K562 (cell line): ENCODE data around the gene NUP160.

ENCODE experiments used
- ATF3 ChIP-seq, 2 experiments: fragments of 450-650 bp in 1 of 2; sonication (generic) in 1 of 2; formaldehyde crosslinking in 1 of 2; IDR thresholded peaks in 1 of 2; conservative IDR thresholded peaks in 1 of 2; 2 replicates each; pipeline versions ENCODE4 v1.6.1 to v1.8.1; 2016 to 2023; ENCODE audit warnings: mild to moderate bottlenecking in 2 of 2, moderate library complexity in 2 of 2, inconsistent platforms in 1 of 2, missing genetic modification reagents in 1 of 2
- CTCF ChIP-seq, 3 experiments: IDR thresholded peaks in 2 of 3; conservative IDR thresholded peaks in 1 of 3; 2 replicates each; pipeline ENCODE4 v1.5.1; 2011 to 2012; ENCODE audit warnings: low read length in 3 of 3, mild to moderate bottlenecking in 3 of 3, control low read depth in 2 of 3, improper control_type of control experiment in 1 of 3, inconsistent platforms in 1 of 3, low read depth in 1 of 3, mixed read lengths in 1 of 3, moderate library complexity in 1 of 3; ENCODE audit not compliant: insufficient read depth in 2 of 3
- KDM1A ChIP-seq, 2 experiments: fragments of 450-650 bp; IDR thresholded peaks; 2 replicates each; pipeline ENCODE4 v1.6.1; 2016; ENCODE audit warnings: mild to moderate bottlenecking in 2 of 2
- RAD21 ChIP-seq, 2 experiments: fragments of 250-450 bp in 1 of 2; fragments of 450-650 bp in 1 of 2; sonication (Bioruptor Pico) in 1 of 2; formaldehyde crosslinking in 1 of 2; IDR thresholded peaks in 1 of 2; conservative IDR thresholded peaks in 1 of 2; 2 replicates each; pipeline versions ENCODE4 v1.4.0 to v1.8.0; 2020 to 2022; ENCODE audit warnings: mild to moderate bottlenecking in 2 of 2, moderate library complexity in 1 of 2
- RFX5 ChIP-seq: IDR thresholded peaks from 2 replicates; pipeline ENCODE4 v1.6.1; 2011; ENCODE audit warnings: low read depth, mild to moderate bottlenecking, improper control_type of control experiment, low read length
- TAF1 ChIP-seq: IDR thresholded peaks from 2 replicates; pipeline ENCODE4 v1.6.1; 2011; ENCODE audit warnings: mild to moderate bottlenecking, low read length, moderate library complexity; ENCODE audit not compliant: insufficient read depth, control insufficient read depth, severe bottlenecking; ENCODE audit errors: extremely low read depth
- THAP12 ChIP-seq: fragments of 250-450 bp; sonication (Bioruptor Pico); IDR thresholded peaks from 2 replicates; pipeline ENCODE4 v1.9.0; 2021; ENCODE audit warnings: mild to moderate bottlenecking, inconsistent platforms
- U2AF1 ChIP-seq: fragments of 200-400 bp; formaldehyde crosslinking; optimal IDR thresholded peaks from 2 replicates; pipeline ENCODE3; 2017; ENCODE audit warnings: mild to moderate bottlenecking, low read depth, low read length, moderate library complexity

GRCh38 chr11:47828284-47828683 lies 19.9 kb downstream of the NUP160 start:
- no peak for TF ChIP-seq TAF1
- no peak for TF ChIP-seq ATF3 (IDR thresholded peaks at IDR 0.05)
- no peak for TF ChIP-seq ATF3 (CRISPR knock-in tag; conservative IDR thresholded peaks at IDR 0.05)
- TF ChIP-seq RFX5 = no peak
- TF ChIP-seq U2AF1 = no peak
- no peak for TF ChIP-seq KDM1A (IDR thresholded peaks at IDR 0.05)
- TF ChIP-seq CTCF (IDR thresholded peaks at IDR 0.05 in 2 of 3, conservative IDR thresholded peaks at IDR 0.05 in 1 of 3; ENCODE audit: insufficient read depth in 2 of 3, low read depth in 1 of 3, low read length in 3 of 3) = no peak
- TF ChIP-seq THAP12 (CRISPR knock-in tag) = no peak
- TF ChIP-seq RAD21 (CRISPR knock-in tag; conservative IDR thresholded peaks at IDR 0.05 in 1 of 2, IDR thresholded peaks at IDR 0.05 in 1 of 2) = no peak
